Measurements from ENCODE around the gene MARCOL.

The MARCOL gene

GRCh38 chr5:148238418-148238794, at the start of gene MARCOL:
MARCOL (plus strand) TSS chr5:148238525; CDS start chr5:148238598, 73 bp downstream.
- no peaks in the 10 kb centered on the region for H3K9me3 Mint-ChIP-seq
- H3K27ac Mint-ChIP-seq: no peak within 1 kb of the TSS
- DNase-seq (ENCODE audit: low spot score): no peak
- no peak within 1 kb of the TSS for H3K4me3 Mint-ChIP-seq
- H3K4me1 Mint-ChIP-seq (ENCODE audit: low read depth): no peaks in the 10 kb centered on the region
- H3K36me3 Mint-ChIP-seq (ENCODE audit: low read depth): no peaks in the 10 kb centered on the region
- H3K27me3 Mint-ChIP-seq (ENCODE audit: low read depth): no peaks in the 10 kb centered on the region

- H3K27ac Mint-ChIP-seq: no peak overlapping the region
- H3K27me3 Mint-ChIP-seq (ENCODE audit: low read depth): no peaks in the 10 kb centered on the region
- H3K9me3 Mint-ChIP-seq: no peaks in the 10 kb centered on the region
- peaks cover 4% of the 10 kb centered on the region for H3K4me1 Mint-ChIP-seq (ENCODE audit: low read depth)
- H3K4me3 Mint-ChIP-seq: no peak overlapping the region
- no peaks in the 10 kb centered on the region for H3K36me3 Mint-ChIP-seq (ENCODE audit: low read depth)
- no peak for DNase-seq (ENCODE audit: low spot score)
These were observed 47.3 kb upstream of the MARCOL start for GRCh38 chr5:148191010-148191409.

- H3K27me3 Mint-ChIP-seq (ENCODE audit: low read depth): no peaks in the 10 kb centered on the region
- no peaks in the 10 kb centered on the region for H3K9me3 Mint-ChIP-seq
- H3K36me3 Mint-ChIP-seq (ENCODE audit: low read depth): no peaks in the 10 kb centered on the region
- H3K4me1 Mint-ChIP-seq (ENCODE audit: low read depth): no peaks in the 10 kb centered on the region
- H3K27ac Mint-ChIP-seq: no peak overlapping the region
- DNase-seq (ENCODE audit: low spot score): no peak
- H3K4me3 Mint-ChIP-seq: no peak overlapping the region
These were observed 45.1 kb upstream of the MARCOL start for GRCh38 chr5:148193202-148193601.

GRCh38 chr5:148201151-148201550, 37.2 kb upstream of the MARCOL start:
- Mint-ChIP-seq H3K27me3 (ENCODE audit: low read depth) (no peaks in the 10 kb centered on the region), H3K36me3 (ENCODE audit: low read depth) (no peaks in the 10 kb centered on the region), H3K4me3 (no peak overlapping the region), H3K9me3 (no peaks in the 10 kb centered on the region), H3K4me1 (ENCODE audit: low read depth) (peaks cover 2% of the 10 kb centered on the region), H3K27ac (no peak overlapping the region)
- DNase-seq (ENCODE audit: low spot score): no peak

- peaks cover 2% of the 10 kb centered on the region for H3K4me1 Mint-ChIP-seq (ENCODE audit: low read depth)
- DNase-seq (ENCODE audit: low spot score): no peak
- no peaks in the 10 kb centered on the region for H3K27me3 Mint-ChIP-seq (ENCODE audit: low read depth)
- H3K27ac Mint-ChIP-seq: no peak within 1 kb of the TSS
- no peak within 1 kb of the TSS for H3K4me3 Mint-ChIP-seq
- no peaks in the 10 kb centered on the region for H3K36me3 Mint-ChIP-seq (ENCODE audit: low read depth)
- no peaks in the 10 kb centered on the region for H3K9me3 Mint-ChIP-seq
These were observed 35.7 kb upstream of the MARCOL start, which contains the start of gene SPINK6 for GRCh38 chr5:148202531-148203203. SPINK6 (plus strand) TSS chr5:148203042; CDS start chr5:148203097, 55 bp downstream.

- Mint-ChIP-seq H3K4me1 (ENCODE audit: low read depth) (peaks cover 2% of the 10 kb centered on the region), H3K27ac (no peak overlapping the region), H3K27me3 (ENCODE audit: low read depth) (no peaks in the 10 kb centered on the region), H3K36me3 (ENCODE audit: low read depth) (no peaks in the 10 kb centered on the region), H3K4me3 (no peak overlapping the region), H3K9me3 (no peaks in the 10 kb centered on the region)
- no peak for DNase-seq (ENCODE audit: low spot score)
These were observed 33.1 kb upstream of the MARCOL start for GRCh38 chr5:148205044-148205806.

GRCh38 chr5:148205865-148206264, 32.5 kb upstream of the MARCOL start:
- H3K4me1 Mint-ChIP-seq (ENCODE audit: low read depth): peaks cover 2% of the 10 kb centered on the region
- no peak overlapping the region for H3K27ac Mint-ChIP-seq
- H3K4me3 Mint-ChIP-seq: no peak overlapping the region
- no peaks in the 10 kb centered on the region for H3K9me3 Mint-ChIP-seq
- H3K27me3 Mint-ChIP-seq (ENCODE audit: low read depth): no peaks in the 10 kb centered on the region
- DNase-seq (ENCODE audit: low spot score): no peak
- no peaks in the 10 kb centered on the region for H3K36me3 Mint-ChIP-seq (ENCODE audit: low read depth)

GRCh38 chr5:148206620-148207019, 31.7 kb upstream of the MARCOL start:
- Mint-ChIP-seq H3K27me3 (ENCODE audit: low read depth) (no peaks in the 10 kb centered on the region), H3K4me1 (ENCODE audit: low read depth) (no peaks in the 10 kb centered on the region)
- no peak for DNase-seq (ENCODE audit: low spot score)

GRCh38 chr5:148208226-148208625, 30.1 kb upstream of the MARCOL start:
- no peak overlapping the region for H3K4me3 Mint-ChIP-seq
- no peak overlapping the region for H3K27ac Mint-ChIP-seq
- DNase-seq (ENCODE audit: low spot score): no peak
- no peaks in the 10 kb centered on the region for H3K4me1 Mint-ChIP-seq (ENCODE audit: low read depth)
- no peaks in the 10 kb centered on the region for H3K27me3 Mint-ChIP-seq (ENCODE audit: low read depth)
- no peaks in the 10 kb centered on the region for H3K9me3 Mint-ChIP-seq
- H3K36me3 Mint-ChIP-seq (ENCODE audit: low read depth): no peaks in the 10 kb centered on the region

More at GRCh38 chr5:148206620-148207019, 31.7 kb upstream of the MARCOL start:
- no peaks in the 10 kb centered on the region for H3K36me3 Mint-ChIP-seq (ENCODE audit: low read depth)
- no peak overlapping the region for H3K4me3 Mint-ChIP-seq
- H3K27ac Mint-ChIP-seq: no peak overlapping the region
- H3K9me3 Mint-ChIP-seq: no peaks in the 10 kb centered on the region

GRCh38 chr5:148209151-148209770, 29.1 kb upstream of the MARCOL start:
- Mint-ChIP-seq H3K27me3 (ENCODE audit: low read depth) (no peaks in the 10 kb centered on the region), H3K9me3 (no peaks in the 10 kb centered on the region), H3K36me3 (ENCODE audit: low read depth) (no peaks in the 10 kb centered on the region), H3K27ac (no peak overlapping the region), H3K4me1 (ENCODE audit: low read depth) (no peaks in the 10 kb centered on the region), H3K4me3 (no peak overlapping the region)
- no peak for DNase-seq (ENCODE audit: low spot score)

- Mint-ChIP-seq H3K27me3 (ENCODE audit: low read depth) (no peaks in the 10 kb centered on the region), H3K36me3 (ENCODE audit: low read depth) (no peaks in the 10 kb centered on the region), H3K27ac (no peak overlapping the region)
These were observed 23.6 kb upstream of the MARCOL start for GRCh38 chr5:148214665-148215185.

GRCh38 chr5:148221508-148221907, 16.8 kb upstream of the MARCOL start:
- DNase-seq (ENCODE audit: low spot score): no peak
- Mint-ChIP-seq H3K9me3 (no peaks in the 10 kb centered on the region), H3K27me3 (ENCODE audit: low read depth) (no peaks in the 10 kb centered on the region), H3K4me3 (no peak overlapping the region), H3K27ac (no peak overlapping the region), H3K36me3 (ENCODE audit: low read depth) (no peaks in the 10 kb centered on the region), H3K4me1 (ENCODE audit: low read depth) (no peaks in the 10 kb centered on the region)

More at GRCh38 chr5:148214665-148215185, 23.6 kb upstream of the MARCOL start:
- Mint-ChIP-seq H3K9me3 (no peaks in the 10 kb centered on the region), H3K4me3 (no peak overlapping the region), H3K4me1 (ENCODE audit: low read depth) (no peaks in the 10 kb centered on the region)
- no peak for DNase-seq (ENCODE audit: low spot score)

- Mint-ChIP-seq H3K36me3 (ENCODE audit: low read depth) (no peaks in the 10 kb centered on the region), H3K9me3 (no peaks in the 10 kb centered on the region), H3K4me1 (ENCODE audit: low read depth) (no peaks in the 10 kb centered on the region), H3K4me3 (no peak overlapping the region), H3K27me3 (ENCODE audit: low read depth) (no peaks in the 10 kb centered on the region), H3K27ac (no peak overlapping the region)
- no peak for DNase-seq (ENCODE audit: low spot score)
These were observed 14.1 kb upstream of the MARCOL start for GRCh38 chr5:148224117-148224742.

Measured in T-helper 2 cell treated with Interferon-gamma antibody and Interleukin-4, amounts not matched to agents 5 μg/mL and 100 μg/mL, for 36 hours (primary cell).